GDM1 (cell line): Measurements from ENCODE around the gene SBNO1.
"Not testable (repeated sequence)": the region's sequence is repeated elsewhere in the genome, so short reads cannot be mapped to it uniquely, and the experiment has no call there.

ENCODE experiments used
- DNase-seq: peaks from one replicate; lab custom pipeline; 2025; lab: John Stamatoyannopoulos, UW

SBNO1 gene

DNA sequence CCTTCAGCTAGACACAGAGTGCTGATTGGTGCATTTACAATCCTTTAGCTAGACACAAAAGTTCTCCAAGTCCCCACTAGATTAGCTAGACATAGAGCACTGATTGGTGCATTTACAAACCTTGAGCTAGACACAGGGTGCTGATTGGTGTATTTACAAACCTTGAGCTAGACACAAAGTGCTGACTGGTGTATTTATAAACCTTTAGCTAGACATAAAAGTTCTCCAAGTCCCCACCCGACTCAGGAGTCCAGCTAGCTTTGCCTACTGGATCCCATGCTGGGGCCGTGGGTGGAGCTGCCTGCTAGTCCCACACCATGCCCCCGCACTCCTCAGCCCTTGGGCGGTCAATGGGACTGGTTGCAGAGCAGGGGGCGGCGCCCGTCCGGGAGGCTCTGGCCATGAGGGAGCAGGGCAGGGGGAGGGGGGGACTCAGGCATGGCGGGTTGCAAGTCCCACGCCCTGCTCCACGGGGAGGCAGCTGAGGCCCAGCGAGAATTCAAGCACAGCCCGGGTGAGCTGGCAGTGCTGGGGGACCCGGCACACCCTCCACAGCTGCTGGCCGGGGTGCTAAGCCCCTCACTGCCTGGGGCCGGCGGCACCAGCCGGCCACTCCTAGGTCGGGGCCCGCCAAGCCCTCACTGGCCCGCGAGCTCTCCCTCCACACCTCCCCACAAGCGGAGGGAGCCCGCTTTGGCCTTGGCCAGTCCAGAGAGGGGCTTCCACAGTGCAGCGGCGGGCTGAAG is 115.5 kb downstream of the SBNO1 start:
- not testable (repeated sequence) for DNase-seq

DNA sequence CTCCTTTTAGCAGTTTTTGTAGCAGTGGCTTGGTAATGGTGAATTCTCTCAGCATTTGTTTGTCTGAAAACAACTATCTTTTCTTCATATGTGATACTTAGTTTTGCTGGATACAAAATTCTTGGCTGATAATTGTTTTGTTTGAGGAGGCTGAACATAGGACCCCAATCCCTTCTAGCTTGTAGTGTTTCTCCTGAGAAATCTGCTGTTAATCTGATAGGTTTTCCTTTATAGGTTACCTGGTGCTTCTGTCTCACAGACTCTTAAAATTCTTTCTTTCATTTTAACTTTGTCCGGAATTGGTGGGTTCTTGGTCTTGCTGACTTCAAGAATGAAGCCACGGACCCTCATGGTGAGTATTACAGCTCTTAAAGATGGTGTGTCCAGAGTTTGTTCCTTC is 116.5 kb downstream of the SBNO1 start:
- not testable (repeated sequence) for DNase-seq

- DNase-seq: no peak
Measured at GRCh38 chr12:123245678-123246077, 119.0 kb downstream of the SBNO1 start.

DNA sequence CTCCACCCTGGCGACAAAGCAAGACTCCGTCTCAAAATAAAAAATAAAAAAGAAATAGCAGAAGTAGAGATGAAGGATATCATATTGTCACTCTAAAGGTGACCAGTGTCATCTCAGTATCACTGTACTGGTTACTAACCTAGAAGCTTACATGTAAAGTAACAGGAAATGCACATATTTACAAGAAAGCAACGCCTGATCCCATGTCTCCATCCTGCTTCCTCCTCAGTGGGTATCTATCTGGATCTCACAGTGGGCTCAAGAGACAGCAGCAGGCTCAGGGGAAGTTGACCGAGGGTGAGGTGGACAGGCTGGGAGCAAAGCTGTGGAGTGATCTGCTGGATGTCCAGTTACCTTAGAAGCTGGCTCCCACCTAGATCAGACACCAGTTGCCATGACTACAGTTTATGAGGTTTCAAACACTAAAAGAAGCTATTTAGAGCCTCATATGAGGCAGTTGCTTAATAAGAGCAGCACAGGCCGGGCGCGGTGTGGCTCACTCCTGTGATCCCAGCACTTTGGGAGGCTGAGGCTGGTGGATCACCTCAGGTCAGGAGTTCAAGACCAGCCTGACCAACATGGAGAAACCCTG is 120.9 kb downstream of the SBNO1 start:
- no peak for DNase-seq

DNA sequence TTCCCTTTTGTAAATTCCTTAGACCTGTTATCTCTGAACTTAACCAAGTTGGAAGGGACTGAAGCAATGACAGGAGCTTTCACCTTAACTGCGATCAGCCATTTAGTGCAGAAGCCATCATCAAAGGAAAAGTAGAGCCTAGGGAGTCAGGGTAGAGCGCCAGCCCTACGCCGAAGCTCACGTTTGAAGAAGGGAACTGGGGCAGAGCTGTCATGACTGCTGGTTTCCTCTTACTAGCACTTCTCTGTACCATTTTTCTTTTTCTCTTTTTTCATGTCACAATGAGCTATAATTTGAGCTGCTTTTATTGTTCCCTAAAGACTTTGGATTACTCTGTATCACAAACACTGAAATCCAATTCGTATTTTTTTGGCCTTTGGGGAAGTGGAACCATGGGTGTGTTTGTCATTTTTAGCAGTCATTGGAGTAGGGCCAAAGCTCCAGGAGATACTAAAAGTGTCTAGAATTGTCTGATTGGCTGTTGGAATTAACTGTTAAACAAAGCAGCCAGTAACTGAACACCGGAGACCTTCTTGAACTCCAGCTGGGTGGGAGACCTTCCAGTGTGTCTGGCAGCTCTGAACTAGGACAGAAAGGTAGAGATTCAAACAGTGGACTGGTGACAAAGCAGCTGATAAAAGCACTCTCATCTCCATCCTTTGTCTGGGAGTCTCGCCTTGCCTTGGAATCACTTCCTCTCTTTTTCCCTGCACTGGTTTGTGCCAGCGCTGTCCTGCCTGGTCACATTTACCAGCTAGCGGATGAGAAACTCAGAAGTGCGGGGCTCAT is 122.3 kb downstream of the SBNO1 start:
- no peak for DNase-seq
